Measurements from ENCODE around the gene FXYD3. TPM values are rescaled to one million over a fixed set of nuclear protein-coding genes. Genes with fewer than 3 reads are reported as not detected.
A peak's percentile ranks its signal among the peaks of the same experiment; 100 is the strongest.

The FXYD3 gene
- total and polyA plus RNA-seq, 2 donors (not counting 1 experiment from before 2014, with no cell fraction given) = not detected

GRCh38 chr19:35110974-35111373 is 4.6 kb upstream of the FXYD3 start:
- Histone ChIP-seq H3K4me2 (ENCODE audit: extremely low read depth, insufficient read depth, low read length) (no peak overlapping the region), H3K9me3 (ENCODE audit: control insufficient read depth, insufficient read depth, low read depth, low read length) (no peaks in the 10 kb centered on the region), H3K36me3 (ENCODE audit: control insufficient read depth, insufficient read depth, low read length) (no peaks in the 10 kb centered on the region), H3K9ac (ENCODE audit: insufficient read depth, low read length) (no peak overlapping the region), H3K4me3 (replicated peaks in 1 of 4; ENCODE audit: control extremely low read depth in 1 of 4, insufficient read depth in 1 of 4, low read depth in 3 of 4, low read length in 4 of 4) (no peak overlapping the region), H3K27me3 (ENCODE audit: control insufficient read depth, insufficient read depth, low read length) (no peaks in the 10 kb centered on the region), H4K20me1 (ENCODE audit: control insufficient read depth, extremely low read depth, insufficient read depth, low read length) (no peaks in the 10 kb centered on the region), H2AFZ (ENCODE audit: low read length) (no peak overlapping the region), H3K27ac (ENCODE audit: insufficient read depth, low read length) (no peak overlapping the region), H3K4me1 (ENCODE audit: control insufficient read depth, extremely low read depth, insufficient read depth, low read length) (no peaks in the 10 kb centered on the region), H3K79me2 (ENCODE audit: control insufficient read depth, insufficient read depth, low read length) (no peaks in the 10 kb centered on the region)
- DNase-seq (ENCODE audit: low read depth in 2 of 2) = no peak
- TF ChIP-seq EZH2 (IDR thresholded peaks at IDR 0.05; ENCODE audit: low read length, missing control alignments) (no peak), CTCF (conservative IDR thresholded peaks at IDR 0.05 in 1 of 2, IDR thresholded peaks at IDR 0.05 in 1 of 2; ENCODE audit: low read depth in 1 of 2, low read length in 2 of 2) (no peak)

- Histone ChIP-seq H3K27ac (ENCODE audit: insufficient read depth, low read length) (no peak overlapping the region), H4K20me1 (ENCODE audit: control insufficient read depth, extremely low read depth, insufficient read depth, low read length) (no peaks in the 10 kb centered on the region), H3K79me2 (ENCODE audit: control insufficient read depth, insufficient read depth, low read length) (no peaks in the 10 kb centered on the region), H3K4me2 (ENCODE audit: extremely low read depth, insufficient read depth, low read length) (no peak overlapping the region), H3K27me3 (ENCODE audit: control insufficient read depth, insufficient read depth, low read length) (no peaks in the 10 kb centered on the region), H3K4me3 (replicated peaks in 1 of 4; ENCODE audit: control extremely low read depth in 1 of 4, insufficient read depth in 1 of 4, low read depth in 3 of 4, low read length in 4 of 4) (no peak overlapping the region), H3K9me3 (ENCODE audit: control insufficient read depth, insufficient read depth, low read depth, low read length) (no peaks in the 10 kb centered on the region), H3K4me1 (ENCODE audit: control insufficient read depth, extremely low read depth, insufficient read depth, low read length) (no peaks in the 10 kb centered on the region), H2AFZ (ENCODE audit: low read length) (no peak overlapping the region), H3K36me3 (ENCODE audit: control insufficient read depth, insufficient read depth, low read length) (no peaks in the 10 kb centered on the region), H3K9ac (ENCODE audit: insufficient read depth, low read length) (no peak overlapping the region)
- no peak for DNase-seq (ENCODE audit: low read depth in 2 of 2)
- TF ChIP-seq CTCF (conservative IDR thresholded peaks at IDR 0.05 in 1 of 2, IDR thresholded peaks at IDR 0.05 in 1 of 2; ENCODE audit: low read depth in 1 of 2, low read length in 2 of 2) (no peak), EZH2 (IDR thresholded peaks at IDR 0.05; ENCODE audit: low read length, missing control alignments) (no peak)
Measured at GRCh38 chr19:35112995-35113688, 2.5 kb upstream of the FXYD3 start.

- no peaks in the 10 kb centered on the region for H3K4me1 ChIP-seq (ENCODE audit: control insufficient read depth, extremely low read depth, insufficient read depth, low read length)
- H3K9ac ChIP-seq (ENCODE audit: insufficient read depth, low read length) = no peak overlapping the region
- no peak for TF ChIP-seq EZH2 (IDR thresholded peaks at IDR 0.05; ENCODE audit: low read length, missing control alignments)
- TF ChIP-seq CTCF (conservative IDR thresholded peaks at IDR 0.05 in 1 of 2, IDR thresholded peaks at IDR 0.05 in 1 of 2; ENCODE audit: low read depth in 1 of 2, low read length in 2 of 2) = peak; percentile 99 to 100
- H3K4me3 ChIP-seq (replicated peaks in 1 of 4; ENCODE audit: control extremely low read depth in 1 of 4, insufficient read depth in 1 of 4, low read depth in 3 of 4, low read length in 4 of 4) = peak overlapping the region in 1 of 4 experiments; percentile 44
- peak; percentile 29 to 48 for DNase-seq (ENCODE audit: low read depth in 2 of 2)
- H3K9me3 ChIP-seq (ENCODE audit: control insufficient read depth, insufficient read depth, low read depth, low read length) = no peaks in the 10 kb centered on the region
- no peaks in the 10 kb centered on the region for H4K20me1 ChIP-seq (ENCODE audit: control insufficient read depth, extremely low read depth, insufficient read depth, low read length)
- no peak overlapping the region for H3K4me2 ChIP-seq (ENCODE audit: extremely low read depth, insufficient read depth, low read length)
- no peaks in the 10 kb centered on the region for H3K27me3 ChIP-seq (ENCODE audit: control insufficient read depth, insufficient read depth, low read length)
- no peak overlapping the region for H2AFZ ChIP-seq (ENCODE audit: low read length)
- no peaks in the 10 kb centered on the region for H3K79me2 ChIP-seq (ENCODE audit: control insufficient read depth, insufficient read depth, low read length)
- no peaks in the 10 kb centered on the region for H3K36me3 ChIP-seq (ENCODE audit: control insufficient read depth, insufficient read depth, low read length)
- H3K27ac ChIP-seq (ENCODE audit: insufficient read depth, low read length) = no peak overlapping the region
Measured at GRCh38 chr19:35114353-35115176, 1.1 kb upstream of the FXYD3 start.
